Stimulated activated CD4-positive, alpha-beta T cell treated with anti-CD3 and anti-CD28 coated beads, Interleukin-12 subunit alpha, Interleukin-12 subunit beta, amount 100 ng/mL, for 24 hours (primary cell): Measurements from ENCODE around the gene ZNF846.
"Not testable (repeated sequence)": the region's sequence is repeated elsewhere in the genome, so short reads cannot be mapped to it uniquely, and the experiment has no call there.

Experiments
- DNase-seq, 2 experiments: peaks; one replicate each; pipeline ENCODE4 v3.0.0-alpha.2; 2020; ENCODE audit warnings: low read depth in 2 of 2

Gene ZNF846

DNA sequence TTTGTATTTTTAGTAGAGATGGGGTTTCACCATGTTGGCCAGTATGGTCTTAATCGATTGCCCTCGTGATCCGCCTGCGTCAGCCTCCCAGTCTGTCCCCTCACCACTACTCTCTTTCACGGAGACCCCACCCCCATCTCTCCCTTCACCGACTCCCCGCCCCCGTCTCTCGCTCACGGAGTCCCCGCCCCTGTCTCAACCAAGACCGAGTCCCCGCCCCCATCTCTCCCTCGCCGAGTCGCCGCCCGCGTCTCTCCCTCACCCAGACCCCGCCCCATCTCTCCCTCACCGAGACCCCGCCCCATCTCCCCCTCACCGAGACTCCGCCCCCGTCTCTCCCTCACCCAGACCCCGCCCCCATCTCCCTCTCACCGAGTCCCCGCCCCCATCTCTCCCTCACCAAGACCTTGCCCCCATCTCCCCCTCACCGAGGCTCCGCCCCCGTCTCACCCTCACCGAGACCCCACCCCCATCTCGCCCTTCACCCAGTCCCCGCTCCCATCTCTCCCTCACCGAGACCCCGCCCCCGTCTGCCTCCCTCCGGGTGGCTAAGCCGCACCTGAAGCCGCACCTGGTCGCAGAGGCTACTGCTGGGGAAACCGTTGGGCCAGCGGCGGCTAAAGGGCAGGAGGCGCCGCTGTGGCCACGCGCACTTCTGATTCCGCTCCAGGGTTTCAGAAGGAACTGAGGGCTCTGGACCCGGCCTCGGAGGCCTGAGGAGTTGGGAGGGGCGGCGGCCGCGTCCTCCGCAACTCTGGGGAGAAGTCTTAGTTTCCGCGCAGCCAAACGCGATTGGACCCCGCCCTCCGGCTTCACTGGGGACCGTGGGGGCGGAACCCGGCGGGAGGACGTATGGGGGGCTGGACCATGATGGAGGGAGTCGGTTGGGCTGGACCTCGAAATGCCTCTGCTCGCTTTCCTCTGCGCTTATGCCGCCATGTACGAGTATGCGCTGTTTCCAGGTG lies 17.1 kb upstream of the ZNF846 start:
- peak; percentile 92 to 99 for DNase-seq

DNA sequence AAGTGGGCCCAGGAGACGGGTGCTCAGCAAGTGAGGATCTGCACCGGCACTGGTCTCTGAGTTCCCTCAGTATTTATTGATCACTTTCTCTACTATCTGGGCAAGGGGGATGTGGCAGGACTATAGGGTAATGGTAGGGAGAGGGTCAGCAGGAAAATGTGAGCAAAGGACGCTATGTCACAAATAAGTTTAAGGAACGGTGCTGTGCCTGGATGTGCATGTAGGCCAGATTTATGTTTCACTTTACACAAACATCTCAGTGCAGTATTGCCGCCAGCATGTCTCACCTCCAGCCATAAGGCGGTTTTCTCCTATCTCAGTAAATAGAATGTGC lies 15.6 kb upstream of the ZNF846 start:
- DNase-seq: not testable (repeated sequence)

DNA sequence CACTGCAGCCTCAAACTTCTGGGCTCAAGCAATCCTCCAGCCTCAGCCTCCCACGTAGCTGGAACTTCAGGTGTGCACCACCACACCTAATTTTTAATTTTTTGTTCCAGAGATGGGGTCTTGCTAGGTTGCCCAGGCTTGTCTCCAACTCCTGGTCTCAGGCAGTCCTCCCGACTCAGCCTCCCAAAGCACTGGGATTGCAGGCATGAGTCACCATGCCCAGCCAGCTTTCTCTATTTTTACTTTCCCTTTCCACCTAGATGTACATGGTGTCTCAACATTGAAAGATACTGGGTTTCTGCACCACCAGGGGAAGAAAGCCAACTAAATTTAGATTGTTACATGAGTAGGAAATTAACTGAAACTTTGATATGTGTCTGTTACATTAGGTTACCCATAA lies 13.8 kb upstream of the ZNF846 start:
- DNase-seq: no peak

DNA sequence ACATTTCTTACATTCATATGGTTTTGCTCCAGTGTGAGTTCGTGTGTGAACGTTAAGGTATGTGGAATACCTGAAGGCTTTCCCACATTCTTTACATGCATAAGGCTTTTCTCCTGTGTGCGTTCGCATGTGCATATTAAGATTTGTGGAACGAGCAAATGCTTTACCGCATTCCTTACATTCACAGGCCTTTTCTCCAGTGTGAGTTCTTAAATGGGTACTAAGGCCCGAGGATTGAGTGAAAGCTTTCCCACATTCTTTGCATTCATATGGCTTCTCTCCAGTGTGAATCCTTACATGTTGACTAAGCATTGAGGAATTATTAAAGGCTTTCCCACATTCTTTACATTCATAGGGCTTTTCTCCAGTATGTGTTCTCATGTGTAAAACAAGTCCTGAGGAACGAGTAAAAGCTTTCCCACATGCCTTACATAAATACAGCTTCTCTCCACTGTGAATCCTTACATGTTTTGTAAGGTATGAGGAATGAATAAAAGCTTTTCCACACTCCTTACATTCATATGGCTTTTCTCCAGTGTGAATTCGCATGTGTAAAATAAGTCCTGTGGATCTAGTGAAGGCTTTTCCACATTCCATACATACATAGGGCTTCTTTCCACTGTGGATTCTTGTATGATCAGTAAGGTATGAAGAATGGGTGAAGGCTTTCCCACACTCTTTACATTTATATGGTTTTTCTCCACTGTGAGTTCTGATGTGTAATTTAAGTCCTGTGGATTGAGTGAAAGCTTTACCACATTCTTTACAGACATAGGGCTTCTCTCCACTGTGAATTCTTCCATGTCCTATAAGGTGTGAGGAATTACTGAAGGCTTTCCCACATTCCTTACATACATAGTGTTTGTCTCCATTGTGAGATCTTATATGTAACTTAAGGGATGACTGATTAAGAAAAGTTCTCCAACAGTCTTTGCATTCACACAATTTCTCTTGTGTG lies 10.7 kb downstream of the ZNF846 start:
- DNase-seq: no peak

DNA sequence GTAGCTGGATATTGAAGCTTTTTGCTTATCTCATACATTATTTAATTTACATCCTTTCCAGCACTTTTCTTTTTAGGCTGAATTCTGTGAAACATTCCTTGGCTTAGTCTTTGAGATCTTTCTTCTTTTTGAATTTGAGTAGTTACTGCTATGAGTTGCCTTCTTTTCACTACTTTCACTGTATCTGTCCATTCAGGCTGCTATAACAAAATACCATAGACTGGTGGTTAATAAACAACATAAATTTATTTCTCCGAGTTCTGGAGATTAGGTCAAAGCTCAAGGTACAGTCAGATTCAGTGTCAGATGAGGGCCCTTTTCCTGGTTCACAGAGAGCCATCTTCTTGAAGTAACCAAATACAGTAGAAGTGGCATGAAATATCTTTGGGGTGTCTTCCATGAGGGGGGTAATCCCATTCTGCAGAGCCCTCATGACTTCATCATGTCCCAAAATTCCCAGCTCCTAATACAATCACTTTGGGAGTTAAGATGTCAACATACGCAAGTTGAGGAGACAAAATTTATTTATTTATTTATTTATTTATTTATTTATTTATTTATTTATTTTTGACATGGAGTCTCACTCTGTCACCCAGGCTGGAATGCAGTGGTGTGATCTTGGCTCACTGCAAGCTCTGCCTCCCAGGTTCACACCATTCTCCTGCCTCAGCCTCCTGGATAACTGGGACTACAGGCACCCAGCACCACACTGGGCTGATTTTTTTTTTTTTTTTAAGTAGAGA lies 15.7 kb downstream of the ZNF846 start:
- DNase-seq: no peak

DNA sequence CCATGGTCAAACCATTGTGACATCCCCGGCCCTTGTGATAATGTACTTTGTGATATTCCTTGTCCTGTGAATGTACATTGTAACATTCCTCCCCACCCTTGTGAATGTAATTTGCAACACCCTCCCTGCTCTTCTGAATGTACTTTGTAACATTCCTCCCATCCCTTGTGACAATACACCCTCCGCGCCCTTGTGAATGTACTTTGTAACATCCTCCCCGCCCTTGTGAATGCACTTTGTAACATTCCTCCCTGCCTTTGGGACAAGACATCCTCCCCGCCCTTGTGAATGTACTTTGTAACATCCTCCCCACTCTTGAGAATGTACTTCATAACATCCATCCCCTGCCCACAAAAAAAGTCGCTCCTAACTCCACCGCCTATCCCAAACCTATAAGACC lies 17.1 kb downstream of the ZNF846 start:
- no peak for DNase-seq

DNA sequence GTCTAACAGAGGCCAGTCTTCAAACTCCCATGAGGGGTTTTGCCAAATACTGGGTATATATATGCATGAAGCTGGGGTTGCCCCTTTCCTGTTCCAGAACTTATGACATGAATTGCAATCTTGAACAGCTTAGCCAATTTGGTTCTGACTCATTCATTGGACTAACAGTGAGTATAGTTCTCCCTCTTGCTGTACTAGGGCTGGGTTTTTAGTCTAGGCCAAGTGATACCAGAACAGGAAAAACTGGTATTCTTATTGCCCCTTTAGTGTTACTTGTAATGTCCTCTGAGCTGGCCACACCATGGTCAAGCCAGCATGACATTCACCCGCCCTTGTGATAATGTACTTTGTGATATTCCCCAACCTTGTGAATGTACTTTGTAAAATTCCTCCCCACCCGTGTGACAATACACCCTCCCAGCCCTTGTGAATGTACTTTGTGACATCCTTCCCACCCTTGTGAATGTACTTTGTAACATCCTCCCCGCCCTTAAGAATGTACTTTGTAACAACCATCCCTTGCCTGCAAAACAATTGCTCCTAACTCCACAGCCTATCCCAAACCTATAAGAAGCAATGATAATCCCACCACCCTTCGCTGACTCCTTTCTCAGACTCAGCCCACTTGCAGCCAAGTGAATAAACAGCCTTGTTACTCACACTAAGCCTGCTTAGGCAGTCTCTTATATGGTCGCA lies 26.9 kb downstream of the ZNF846 start:
- no peak for DNase-seq

DNA sequence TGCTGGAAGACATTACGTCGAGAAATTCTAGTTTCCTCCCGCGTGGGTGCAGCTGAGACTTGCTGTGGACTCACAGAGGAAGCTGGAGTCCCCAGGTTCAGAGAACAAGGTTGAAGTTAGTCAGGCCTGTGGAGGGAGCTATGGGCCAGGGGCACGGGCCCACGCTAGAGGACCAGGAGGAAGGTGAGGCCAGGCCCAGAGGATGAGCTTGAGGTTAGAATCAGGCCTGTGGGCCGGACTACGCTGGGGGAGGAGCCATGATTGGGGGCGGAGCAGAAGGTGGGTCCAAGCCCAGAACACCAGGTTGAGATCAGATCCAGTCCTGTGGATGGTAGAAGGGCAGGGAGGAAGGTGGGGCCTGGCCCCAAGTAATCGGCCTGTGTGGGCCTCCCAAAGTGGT lies 32.6 kb downstream of the ZNF846 start:
- no peak for DNase-seq

DNA sequence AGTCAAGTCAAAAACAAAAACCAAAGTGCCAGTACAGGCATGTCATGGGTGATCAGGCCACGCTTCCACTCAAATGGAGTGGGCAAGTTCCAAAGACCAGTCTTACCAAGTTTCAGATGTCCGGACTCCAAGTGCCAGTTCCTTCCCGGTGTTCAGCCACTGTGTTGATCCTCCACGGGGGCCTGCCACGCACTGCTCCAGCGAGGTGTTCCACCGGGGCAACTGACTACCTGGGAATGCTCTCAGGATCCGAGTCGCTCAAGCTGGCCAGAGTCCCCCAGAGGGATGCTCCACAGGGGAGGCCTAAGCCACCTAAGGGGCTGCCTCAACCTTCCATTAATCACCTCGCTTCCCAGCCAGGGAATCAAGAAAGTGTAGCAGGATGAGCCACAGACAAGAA lies 38.5 kb downstream of the ZNF846 start:
- DNase-seq: not testable (repeated sequence)

DNA sequence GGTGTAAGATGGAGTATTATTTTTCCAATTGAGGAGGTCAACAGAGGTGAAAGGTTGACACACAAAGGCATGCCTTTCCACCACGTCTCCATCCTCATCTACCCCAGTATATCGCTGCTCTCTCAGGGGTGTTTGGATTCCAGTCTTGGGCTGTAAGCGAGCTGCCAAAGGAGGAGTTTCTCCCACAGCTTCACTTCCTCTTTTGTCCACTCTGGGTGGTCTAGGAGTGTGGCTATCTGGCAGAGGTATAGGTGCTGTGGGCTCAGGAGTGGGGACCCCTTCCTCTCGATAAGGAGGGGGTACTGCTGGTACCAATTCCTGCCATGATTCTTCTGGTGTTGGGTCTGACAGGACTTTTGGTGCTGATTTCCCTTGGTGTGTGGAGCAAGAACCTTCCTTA lies 39.4 kb downstream of the ZNF846 start:
- DNase-seq: no peak

DNA sequence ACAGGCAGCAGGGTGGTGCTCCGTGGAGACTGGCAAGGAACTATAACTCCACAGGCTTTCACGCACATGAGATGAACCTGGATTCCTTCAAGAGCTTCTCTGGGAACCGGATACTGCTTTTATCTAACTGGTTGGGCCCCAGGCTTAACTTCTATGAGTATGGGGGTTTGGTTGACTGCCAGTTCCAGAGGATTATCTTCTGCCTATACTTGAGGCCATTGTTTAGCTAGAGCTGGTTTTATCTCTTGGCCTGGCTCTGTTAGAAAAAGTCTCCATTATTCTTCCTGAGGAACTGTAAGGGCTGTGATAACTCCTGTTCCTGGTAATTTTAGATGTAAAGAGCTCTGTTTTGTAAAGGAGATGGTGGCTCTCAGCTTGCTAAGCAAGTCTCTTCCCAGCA lies 40.9 kb downstream of the ZNF846 start:
- DNase-seq: no peak

DNA sequence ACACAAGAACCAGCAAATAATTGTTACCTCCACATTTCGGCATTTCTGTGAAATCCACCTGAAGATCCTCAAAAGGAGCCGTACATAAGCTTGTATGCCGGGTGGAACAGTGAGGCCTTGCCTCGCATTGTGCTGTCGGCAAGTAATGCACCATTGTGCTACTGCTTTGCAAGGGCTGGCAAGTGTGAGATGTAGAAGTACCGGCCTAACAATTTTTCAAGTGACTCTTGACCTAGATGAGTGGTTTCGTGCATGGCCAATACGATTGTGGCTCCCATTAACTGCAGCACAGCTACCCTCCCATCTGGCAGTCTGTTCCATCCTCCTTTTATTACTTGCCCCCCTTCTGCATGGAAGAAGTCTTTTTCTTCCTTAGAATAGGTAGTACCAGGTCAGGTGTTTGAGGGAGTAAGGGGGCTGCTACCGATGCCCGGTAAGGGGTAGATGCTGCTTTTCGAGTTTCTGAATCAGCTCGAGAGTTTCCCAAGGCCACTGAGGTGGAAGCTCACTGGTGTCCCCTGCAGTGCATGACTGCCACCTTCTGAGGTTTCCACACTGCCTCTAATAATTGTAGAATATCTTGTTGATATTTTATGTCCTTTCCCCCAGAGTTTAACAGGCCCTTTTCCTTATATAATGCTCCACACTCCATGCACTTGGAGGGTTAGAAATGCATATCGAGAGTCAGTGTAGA lies 42.9 kb downstream of the ZNF846 start:
- not testable (repeated sequence) for DNase-seq

DNA sequence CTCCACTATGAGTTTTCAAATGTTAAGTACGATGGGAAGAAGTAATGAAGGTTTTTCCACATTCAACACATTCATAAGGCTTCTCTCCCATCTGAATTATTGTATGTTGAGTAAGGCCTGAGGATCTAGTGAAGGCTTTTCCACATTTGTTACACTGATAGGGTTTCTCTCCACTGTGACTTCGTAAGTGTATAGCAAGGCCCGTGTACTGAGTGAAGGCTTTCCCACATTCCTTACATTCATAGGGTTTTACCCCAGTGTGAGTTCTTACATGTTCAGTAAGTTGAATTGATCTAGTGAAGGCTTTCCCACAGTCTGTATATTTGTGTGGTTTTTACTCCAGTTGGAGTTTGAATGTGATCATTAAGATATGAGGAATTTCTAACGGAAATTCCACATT lies 44.4 kb downstream of the ZNF846 start:
- no peak for DNase-seq

DNA sequence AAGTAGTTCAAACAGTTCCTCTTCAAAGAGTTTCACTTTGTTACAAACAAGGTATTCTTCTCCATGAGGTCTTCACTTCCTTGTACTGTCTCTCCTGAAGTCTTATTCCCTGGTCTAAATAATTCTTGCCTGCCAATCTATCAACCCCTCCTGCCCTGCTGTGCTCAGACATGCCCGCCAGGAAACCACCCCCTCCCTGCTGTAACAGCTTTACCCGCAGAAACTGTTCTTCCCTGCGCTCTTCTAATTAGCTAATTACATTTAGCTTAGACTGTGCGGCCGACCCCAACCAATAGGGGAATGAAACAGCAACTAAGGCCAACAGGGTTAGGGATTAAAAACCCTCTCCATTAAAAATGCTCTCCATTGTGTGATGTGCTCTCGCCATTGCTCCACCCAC lies 46.7 kb downstream of the ZNF846 start:
- DNase-seq: no peak

DNA sequence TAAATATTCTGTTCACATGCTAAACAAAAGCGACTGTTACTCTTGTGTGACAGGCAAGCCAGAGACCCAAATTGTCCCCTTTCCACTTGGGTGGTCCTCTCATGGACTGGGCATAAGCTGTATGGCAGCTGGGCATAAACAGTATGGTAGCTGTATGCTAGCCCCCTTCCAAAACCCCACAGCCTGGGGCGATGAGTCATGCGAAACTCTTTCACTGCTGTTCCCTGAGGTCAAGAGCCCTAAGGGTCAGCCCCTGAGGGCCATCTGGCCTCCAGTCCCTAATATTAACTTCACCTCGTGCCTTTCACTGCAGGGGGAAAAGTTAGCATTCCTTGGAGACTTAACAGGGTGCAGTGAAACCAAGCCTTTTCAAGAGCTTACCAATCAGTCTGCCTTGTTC lies 48.0 kb downstream of the ZNF846 start:
- DNase-seq: no peak

DNA sequence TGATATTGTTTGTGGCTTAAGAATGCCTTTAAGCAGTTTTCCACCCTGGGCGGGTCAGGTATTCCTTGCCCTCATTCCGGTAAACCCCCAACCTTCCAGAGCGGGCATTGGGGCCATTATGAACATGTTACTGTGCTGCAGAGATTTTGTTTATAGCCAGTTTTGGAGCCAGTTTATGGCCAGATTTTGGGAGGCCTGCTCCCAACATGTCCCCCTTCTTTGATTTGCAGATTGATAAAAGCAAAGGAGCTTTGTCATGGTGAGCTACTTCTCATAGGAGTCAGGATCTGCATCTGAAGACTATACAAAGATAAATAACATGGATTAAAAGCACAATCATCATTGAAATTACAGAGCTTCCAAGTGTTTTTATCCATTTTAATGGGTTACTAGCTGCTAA lies 56.7 kb downstream of the ZNF846 start:
- DNase-seq: no peak

DNA sequence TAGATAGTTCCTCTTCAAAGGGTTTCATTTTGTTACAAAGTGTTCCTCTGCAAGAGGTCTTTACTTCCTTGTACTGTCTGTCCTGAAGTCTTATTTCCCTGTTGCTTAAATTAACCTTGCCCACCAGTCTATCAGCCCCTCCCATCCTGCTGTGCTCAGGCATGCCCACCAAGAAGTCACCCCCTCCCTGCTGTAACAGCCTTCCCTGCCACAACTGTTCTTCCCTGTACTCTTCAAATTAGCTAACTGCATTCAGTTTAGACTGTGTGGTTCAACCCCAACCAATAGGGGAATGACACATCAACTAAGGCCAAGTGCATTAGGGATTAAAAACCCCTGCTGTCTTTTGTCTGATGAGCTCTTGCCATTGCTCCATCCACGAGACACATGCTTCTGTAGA lies 59.2 kb downstream of the ZNF846 start:
- DNase-seq: no peak

DNA sequence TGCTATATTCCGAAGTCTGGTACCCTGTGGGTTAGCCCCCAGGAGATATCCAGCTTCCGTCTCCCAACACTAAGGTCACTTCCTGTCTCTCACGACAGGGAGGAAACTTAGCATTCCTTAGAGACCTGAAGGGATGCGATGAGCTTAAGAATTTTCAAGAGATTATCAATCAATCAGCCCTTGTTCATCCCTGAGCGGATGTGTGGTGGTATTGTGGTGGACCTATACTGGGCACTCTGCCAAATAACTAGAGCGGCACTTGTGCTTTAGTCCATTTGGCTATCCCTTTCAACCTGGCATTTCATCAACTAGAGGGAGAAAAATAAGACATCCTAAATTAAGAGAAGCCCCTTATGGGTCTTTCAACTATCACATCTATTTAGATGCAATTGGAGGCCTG lies 62.7 kb downstream of the ZNF846 start:
- no peak for DNase-seq

DNA sequence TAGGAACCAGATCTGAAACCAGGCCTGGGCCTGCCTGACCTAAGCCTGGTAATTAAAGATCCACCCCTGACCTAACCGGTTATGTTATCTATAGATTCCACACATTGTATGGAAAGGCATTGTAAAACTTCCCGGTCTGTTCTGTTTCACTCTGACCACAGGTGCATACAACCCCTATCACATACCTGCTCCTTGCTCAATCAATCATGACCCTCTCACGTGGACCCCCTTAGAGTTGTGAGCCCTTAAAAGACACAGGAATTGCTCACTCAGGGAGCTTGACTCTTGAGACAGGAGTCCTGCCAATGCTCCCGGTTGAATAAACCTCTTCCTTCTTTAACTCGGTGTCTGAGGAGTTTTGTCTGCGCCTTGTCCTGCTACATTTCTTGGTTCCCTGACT lies 66.4 kb downstream of the ZNF846 start:
- DNase-seq: no peak
